Measurements from ENCODE around the gene TENT5C.

The TENT5C gene

DNA sequence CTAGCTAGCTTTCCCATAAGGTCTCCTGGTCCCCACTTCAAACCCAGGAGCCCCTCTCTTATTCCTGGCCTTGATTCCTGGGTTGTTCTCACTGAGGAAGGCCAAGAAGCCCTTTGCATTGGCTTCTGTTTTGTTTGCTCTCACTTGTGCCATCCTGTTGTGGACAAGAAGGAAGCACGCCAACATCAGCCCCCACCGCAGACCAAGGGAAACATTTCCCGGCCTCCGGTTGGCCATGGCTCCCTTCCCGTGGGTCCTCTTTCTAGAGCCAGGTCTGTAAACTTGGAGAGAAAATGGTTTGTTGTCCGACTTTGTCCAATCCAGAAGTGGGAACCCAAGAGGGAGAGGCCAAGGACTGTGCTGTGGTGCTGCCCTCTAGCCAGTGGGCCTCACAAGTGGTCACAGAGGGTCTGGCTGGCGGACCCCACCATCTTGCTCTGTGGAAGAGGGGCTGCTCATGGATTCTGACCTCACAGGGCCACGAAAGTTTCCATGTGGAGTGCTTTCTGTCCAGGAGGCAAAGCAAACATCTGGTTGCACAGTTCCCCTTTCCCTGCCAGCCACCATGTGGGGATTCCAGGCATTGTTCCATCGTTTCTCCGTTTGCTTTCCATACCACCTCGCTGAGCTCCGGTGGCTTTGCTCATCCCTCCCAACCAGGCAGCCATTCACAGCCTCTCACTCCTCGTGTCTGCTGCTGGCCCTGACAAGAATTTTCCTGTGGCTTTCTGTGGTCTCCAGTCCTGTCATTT is 18.9 kb upstream of the TENT5C start:
- H2AFZ ChIP-seq (ENCODE audit: low read depth, low read length) = no peak overlapping the region
- H2BK12ac ChIP-seq (ENCODE audit: low read length in 2 of 2) = no peak overlapping the region

GRCh38 chr1:117587499-117588356 is 18.1 kb upstream of the TENT5C start:
- H3K4me3 ChIP-seq (ENCODE audit: insufficient read depth in 1 of 2, low read depth in 1 of 2, low read length in 2 of 2) = no peak overlapping the region
- peaks cover 8 to 22% of the 10 kb centered on the region in 2 experiments for H3K27me3 ChIP-seq (ENCODE audit: control insufficient read depth in 1 of 2, insufficient read depth in 1 of 2, low read length in 2 of 2)
- H2BK15ac ChIP-seq (ENCODE audit: low read depth, poor library complexity, severe bottlenecking) = no peak overlapping the region

More for the DNA sequence above, 18.9 kb upstream of the TENT5C start:
- Histone ChIP-seq H3K79me1 (replicated peaks; ENCODE audit: low read length, poor library complexity, severe bottlenecking) (no peaks in the 10 kb centered on the region), H3K18ac (ENCODE audit: low read depth in 1 of 2, low read length in 2 of 2) (no peak overlapping the region), H3K14ac (ENCODE audit: low read length in 2 of 2) (no peak overlapping the region), H3K4me1 (ENCODE audit: control insufficient read depth, insufficient read depth, low read depth, low read length) (peaks cover 3% of the 10 kb centered on the region), H2BK120ac (ENCODE audit: low read depth, low read length) (no peak overlapping the region), H4K8ac (ENCODE audit: low read length) (no peak overlapping the region), H3K36me3 (ENCODE audit: control insufficient read depth in 1 of 2, insufficient read depth in 2 of 2, low read depth in 1 of 2, low read length in 2 of 2) (no peaks in the 10 kb centered on the region), H3K9me3 (ENCODE audit: control insufficient read depth, low read length) (no peaks in the 10 kb centered on the region), H2BK5ac (ENCODE audit: low read depth, low read length, poor library complexity, severe bottlenecking) (no peak overlapping the region), H2AK5ac (ENCODE audit: low read length, severe bottlenecking) (no peak overlapping the region), H3K4me3 (ENCODE audit: insufficient read depth in 1 of 2, low read depth in 1 of 2, low read length in 2 of 2) (no peak overlapping the region), H3K9ac (ENCODE audit: low read length) (no peak overlapping the region), H4K91ac (ENCODE audit: low read length) (no peak overlapping the region), H3K27ac (ENCODE audit: low read length, poor library complexity, severe bottlenecking) (no peak overlapping the region), H3K4me2 (ENCODE audit: low read length, poor library complexity, severe bottlenecking) (no peak overlapping the region), H3K4ac (ENCODE audit: low read depth in 1 of 2, low read length in 2 of 2) (no peak overlapping the region), H3K27me3 (ENCODE audit: control insufficient read depth in 1 of 2, insufficient read depth in 1 of 2, low read length in 2 of 2) (peaks cover 8 to 21% of the 10 kb centered on the region in 2 experiments), H2BK15ac (ENCODE audit: low read depth, poor library complexity, severe bottlenecking) (no peak overlapping the region), H3K23ac (ENCODE audit: low read length in 2 of 2) (no peak overlapping the region)
- WGBS = 75% methylated on average over 13 of the region's 13 CpGs
- DNase-seq = no peak

DNA sequence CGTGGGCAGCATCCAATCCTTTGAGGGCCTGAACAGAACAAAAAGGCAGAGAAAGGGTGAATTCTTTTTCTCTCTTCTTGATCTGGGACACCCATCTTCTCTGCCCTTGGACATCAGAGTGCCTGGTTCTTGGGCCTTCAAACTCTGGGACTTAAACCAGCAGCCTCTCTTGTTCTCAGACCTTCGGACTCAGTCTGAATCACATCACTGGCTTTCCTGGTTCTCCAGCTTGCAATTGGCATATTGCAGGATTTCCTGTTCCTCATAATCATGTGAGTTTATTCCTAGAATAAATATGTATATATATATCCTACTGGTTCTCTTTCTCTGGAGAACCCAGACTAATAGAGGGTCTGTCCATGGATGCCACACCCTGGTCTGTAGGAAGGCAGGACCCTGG is 16.3 kb upstream of the TENT5C start:
- Histone ChIP-seq H2BK5ac (ENCODE audit: low read depth, low read length, poor library complexity, severe bottlenecking) (no peak overlapping the region), H4K8ac (ENCODE audit: low read length) (no peak overlapping the region), H3K4me1 (ENCODE audit: control insufficient read depth, insufficient read depth, low read depth, low read length) (peaks cover 3% of the 10 kb centered on the region), H3K9me3 (ENCODE audit: control insufficient read depth, low read length) (no peaks in the 10 kb centered on the region), H3K9ac (ENCODE audit: low read length) (no peak overlapping the region), H3K27ac (ENCODE audit: low read length, poor library complexity, severe bottlenecking) (no peak overlapping the region), H2AFZ (ENCODE audit: low read depth, low read length) (no peak overlapping the region), H3K18ac (ENCODE audit: low read depth in 1 of 2, low read length in 2 of 2) (no peak overlapping the region), H3K79me1 (replicated peaks; ENCODE audit: low read length, poor library complexity, severe bottlenecking) (no peaks in the 10 kb centered on the region), H2BK15ac (ENCODE audit: low read depth, poor library complexity, severe bottlenecking) (no peak overlapping the region), H3K4me2 (ENCODE audit: low read length, poor library complexity, severe bottlenecking) (no peak overlapping the region), H4K91ac (ENCODE audit: low read length) (no peak overlapping the region), H3K4me3 (ENCODE audit: insufficient read depth in 1 of 2, low read depth in 1 of 2, low read length in 2 of 2) (no peak overlapping the region), H2BK12ac (ENCODE audit: low read length in 2 of 2) (no peak overlapping the region), H3K4ac (ENCODE audit: low read depth in 1 of 2, low read length in 2 of 2) (no peak overlapping the region), H2AK5ac (ENCODE audit: low read length, severe bottlenecking) (no peak overlapping the region), H3K14ac (ENCODE audit: low read length in 2 of 2) (no peak overlapping the region), H3K27me3 (ENCODE audit: control insufficient read depth in 1 of 2, insufficient read depth in 1 of 2, low read length in 2 of 2) (peaks cover 8 to 26% of the 10 kb centered on the region in 2 experiments), H2BK120ac (ENCODE audit: low read depth, low read length) (no peak overlapping the region), H3K36me3 (ENCODE audit: control insufficient read depth in 1 of 2, insufficient read depth in 2 of 2, low read depth in 1 of 2, low read length in 2 of 2) (no peaks in the 10 kb centered on the region), H3K23ac (ENCODE audit: low read length in 2 of 2) (no peak overlapping the region)
- WGBS = 96% methylated on average over 1 of the region's 2 CpGs
- no peak for DNase-seq

More at GRCh38 chr1:117587499-117588356, 18.1 kb upstream of the TENT5C start:
- peaks cover 3% of the 10 kb centered on the region for H3K4me1 ChIP-seq (ENCODE audit: control insufficient read depth, insufficient read depth, low read depth, low read length)
- H2AK5ac ChIP-seq (ENCODE audit: low read length, severe bottlenecking) = no peak overlapping the region
- H3K36me3 ChIP-seq (ENCODE audit: control insufficient read depth in 1 of 2, insufficient read depth in 2 of 2, low read depth in 1 of 2, low read length in 2 of 2) = no peaks in the 10 kb centered on the region
- no peak overlapping the region for H3K27ac ChIP-seq (ENCODE audit: low read length, poor library complexity, severe bottlenecking)
- H3K79me1 ChIP-seq (replicated peaks; ENCODE audit: low read length, poor library complexity, severe bottlenecking) = no peaks in the 10 kb centered on the region
- H2AFZ ChIP-seq (ENCODE audit: low read depth, low read length) = no peak overlapping the region
- H4K91ac ChIP-seq (ENCODE audit: low read length) = no peak overlapping the region
- H4K8ac ChIP-seq (ENCODE audit: low read length) = no peak overlapping the region
- no peak overlapping the region for H3K14ac ChIP-seq (ENCODE audit: low read length in 2 of 2)
- no peak overlapping the region for H2BK12ac ChIP-seq (ENCODE audit: low read length in 2 of 2)
- H2BK5ac ChIP-seq (ENCODE audit: low read depth, low read length, poor library complexity, severe bottlenecking) = no peak overlapping the region
- no peak overlapping the region for H3K18ac ChIP-seq (ENCODE audit: low read depth in 1 of 2, low read length in 2 of 2)
- H2BK120ac ChIP-seq (ENCODE audit: low read depth, low read length) = no peak overlapping the region
- H3K4ac ChIP-seq (ENCODE audit: low read depth in 1 of 2, low read length in 2 of 2) = no peak overlapping the region
- H3K9ac ChIP-seq (ENCODE audit: low read length) = no peak overlapping the region
- 83% methylated on average over 12 of the region's 14 CpGs for WGBS
- no peak overlapping the region for H3K23ac ChIP-seq (ENCODE audit: low read length in 2 of 2)
- no peak overlapping the region for H3K4me2 ChIP-seq (ENCODE audit: low read length, poor library complexity, severe bottlenecking)
- DNase-seq = no peak
- no peaks in the 10 kb centered on the region for H3K9me3 ChIP-seq (ENCODE audit: control insufficient read depth, low read length)

DNA sequence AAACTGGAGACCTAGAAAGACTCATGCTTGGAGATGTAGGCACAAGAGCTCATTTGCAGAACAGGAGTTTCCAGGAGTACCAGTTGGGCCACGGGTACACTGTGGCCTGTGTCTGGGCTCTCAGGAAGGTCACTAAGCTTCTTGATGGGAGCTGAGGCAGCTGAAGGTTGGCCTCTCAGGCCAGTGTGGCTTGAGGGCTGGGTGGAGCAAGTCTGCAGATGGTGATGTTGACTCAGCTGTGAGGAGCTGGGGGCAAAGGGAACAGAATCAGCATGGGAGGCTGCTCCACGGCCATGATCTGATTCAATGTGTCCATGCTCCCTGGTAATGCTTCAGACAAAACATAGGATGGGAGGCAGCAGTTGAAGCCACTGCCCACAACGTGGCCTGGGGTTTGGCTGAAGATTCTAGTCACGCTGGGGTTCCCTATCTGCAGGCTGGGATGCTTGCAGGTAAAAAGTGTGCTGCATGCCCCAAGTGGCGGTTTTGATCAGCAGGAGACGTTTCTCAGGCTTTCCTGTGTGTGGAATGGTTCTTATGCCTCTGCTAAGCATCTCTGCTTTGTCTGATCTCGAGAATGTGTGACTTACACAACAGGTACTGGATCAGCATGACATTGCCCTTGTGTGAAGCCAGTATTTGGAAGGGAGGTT is 15.4 kb upstream of the TENT5C start:
- WGBS = 45% methylated on average over 7 of the region's 7 CpGs

More for the DNA sequence above, 15.4 kb upstream of the TENT5C start:
- H3K14ac ChIP-seq (ENCODE audit: low read length in 2 of 2) = no peak overlapping the region
- H3K36me3 ChIP-seq (ENCODE audit: control insufficient read depth in 1 of 2, insufficient read depth in 2 of 2, low read depth in 1 of 2, low read length in 2 of 2) = no peaks in the 10 kb centered on the region
- H3K4me1 ChIP-seq (ENCODE audit: control insufficient read depth, insufficient read depth, low read depth, low read length) = peaks cover 3% of the 10 kb centered on the region
- H3K27ac ChIP-seq (ENCODE audit: low read length, poor library complexity, severe bottlenecking) = no peak overlapping the region
- no peak overlapping the region for H3K4ac ChIP-seq (ENCODE audit: low read depth in 1 of 2, low read length in 2 of 2)
- H3K4me3 ChIP-seq (ENCODE audit: insufficient read depth in 1 of 2, low read depth in 1 of 2, low read length in 2 of 2) = no peak overlapping the region
- H2AFZ ChIP-seq (ENCODE audit: low read depth, low read length) = no peak overlapping the region
- no peak overlapping the region for H3K18ac ChIP-seq (ENCODE audit: low read depth in 1 of 2, low read length in 2 of 2)
- DNase-seq = no peak
- H2BK15ac ChIP-seq (ENCODE audit: low read depth, poor library complexity, severe bottlenecking) = no peak overlapping the region
- no peak overlapping the region for H2AK5ac ChIP-seq (ENCODE audit: low read length, severe bottlenecking)
- H2BK5ac ChIP-seq (ENCODE audit: low read depth, low read length, poor library complexity, severe bottlenecking) = no peak overlapping the region
- H4K8ac ChIP-seq (ENCODE audit: low read length) = no peak overlapping the region
- H3K9me3 ChIP-seq (ENCODE audit: control insufficient read depth, low read length) = no peaks in the 10 kb centered on the region
- no peak overlapping the region for H2BK120ac ChIP-seq (ENCODE audit: low read depth, low read length)
- H3K9ac ChIP-seq (ENCODE audit: low read length) = no peak overlapping the region
- H4K91ac ChIP-seq (ENCODE audit: low read length) = no peak overlapping the region
- no peak overlapping the region for H2BK12ac ChIP-seq (ENCODE audit: low read length in 2 of 2)
- peaks cover 8 to 26% of the 10 kb centered on the region in 2 experiments for H3K27me3 ChIP-seq (ENCODE audit: control insufficient read depth in 1 of 2, insufficient read depth in 1 of 2, low read length in 2 of 2)
- no peaks in the 10 kb centered on the region for H3K79me1 ChIP-seq (replicated peaks; ENCODE audit: low read length, poor library complexity, severe bottlenecking)
- H3K23ac ChIP-seq (ENCODE audit: low read length in 2 of 2) = no peak overlapping the region
- H3K4me2 ChIP-seq (ENCODE audit: low read length, poor library complexity, severe bottlenecking) = no peak overlapping the region

Measured in mesenchymal stem cell (in vitro differentiated cells and primary cell).